GM18873 (cell line): Measurements from ENCODE around the gene MAP7D1.

ENCODE experiments used
- ATAC-seq: cut with Tn5 transposase; IDR thresholded peaks from one replicate; pipeline ENCODE4 v1.9.1; 2021; ENCODE audit warnings: mild to moderate bottlenecking, moderate library complexity, moderate number of reproducible peaks; ENCODE audit not compliant: unreplicated experiment, low FRiP score

Gene MAP7D1

DNA sequence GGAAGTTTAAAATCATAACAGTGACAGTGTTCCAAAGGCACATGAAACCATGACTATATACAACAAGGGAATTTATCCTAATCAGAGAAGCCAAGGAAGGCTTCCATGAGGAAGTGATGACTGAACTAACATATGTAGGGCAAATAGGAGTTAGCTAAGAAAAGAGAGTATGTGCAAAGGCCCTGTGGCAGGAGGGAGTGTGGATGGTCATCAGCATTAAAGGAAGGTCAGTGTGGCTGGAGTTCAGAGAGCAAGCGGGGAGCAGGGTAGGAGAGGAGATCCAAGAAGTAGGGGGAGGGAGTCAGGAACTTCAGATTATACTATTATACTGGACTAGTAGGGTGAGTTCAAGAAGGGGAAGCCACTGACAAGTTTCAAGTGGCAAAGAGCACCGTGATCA is 8.4 kb downstream of the MAP7D1 start:
- no peak for ATAC-seq

DNA sequence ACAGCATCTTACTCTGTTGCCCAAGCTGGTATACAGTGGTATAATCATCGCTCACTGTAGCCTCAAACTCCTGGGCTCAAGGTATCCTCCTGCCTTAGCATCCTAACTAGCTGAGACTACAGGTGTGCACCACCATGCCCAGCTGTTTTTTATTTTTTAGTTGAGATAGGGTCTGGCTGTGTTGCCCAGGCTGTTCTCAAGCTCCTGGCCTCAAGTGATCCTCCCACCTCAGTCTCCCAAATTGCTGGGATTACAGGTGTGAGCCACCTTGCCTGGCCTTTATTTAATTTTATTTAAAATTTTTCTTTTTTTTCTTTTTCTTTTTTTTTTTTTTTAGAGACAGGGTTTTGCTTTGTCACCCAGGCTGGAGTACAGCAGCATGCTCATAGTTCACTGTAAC is 9.2 kb downstream of the MAP7D1 start:
- ATAC-seq: no peak

DNA sequence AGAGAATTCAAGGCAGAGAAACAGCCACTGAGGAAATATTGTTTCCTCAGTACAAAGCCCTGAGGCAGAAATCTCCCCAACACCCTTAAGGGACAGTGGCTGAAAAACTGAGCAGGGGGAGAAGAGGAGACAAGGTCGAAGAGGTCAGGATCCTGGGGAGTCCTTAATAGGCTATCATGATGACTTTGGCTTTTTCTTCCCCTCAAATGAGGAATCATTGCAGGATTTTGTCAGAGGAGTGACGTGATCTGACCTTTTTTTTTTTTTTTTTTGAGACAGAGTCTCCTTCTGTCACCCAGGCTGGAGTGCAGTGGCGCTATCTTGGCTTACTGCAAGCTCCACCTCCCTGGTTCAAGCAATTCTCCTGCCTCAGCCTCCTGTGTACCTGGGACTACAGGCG is 10.2 kb downstream of the MAP7D1 start:
- ATAC-seq: no peak

DNA sequence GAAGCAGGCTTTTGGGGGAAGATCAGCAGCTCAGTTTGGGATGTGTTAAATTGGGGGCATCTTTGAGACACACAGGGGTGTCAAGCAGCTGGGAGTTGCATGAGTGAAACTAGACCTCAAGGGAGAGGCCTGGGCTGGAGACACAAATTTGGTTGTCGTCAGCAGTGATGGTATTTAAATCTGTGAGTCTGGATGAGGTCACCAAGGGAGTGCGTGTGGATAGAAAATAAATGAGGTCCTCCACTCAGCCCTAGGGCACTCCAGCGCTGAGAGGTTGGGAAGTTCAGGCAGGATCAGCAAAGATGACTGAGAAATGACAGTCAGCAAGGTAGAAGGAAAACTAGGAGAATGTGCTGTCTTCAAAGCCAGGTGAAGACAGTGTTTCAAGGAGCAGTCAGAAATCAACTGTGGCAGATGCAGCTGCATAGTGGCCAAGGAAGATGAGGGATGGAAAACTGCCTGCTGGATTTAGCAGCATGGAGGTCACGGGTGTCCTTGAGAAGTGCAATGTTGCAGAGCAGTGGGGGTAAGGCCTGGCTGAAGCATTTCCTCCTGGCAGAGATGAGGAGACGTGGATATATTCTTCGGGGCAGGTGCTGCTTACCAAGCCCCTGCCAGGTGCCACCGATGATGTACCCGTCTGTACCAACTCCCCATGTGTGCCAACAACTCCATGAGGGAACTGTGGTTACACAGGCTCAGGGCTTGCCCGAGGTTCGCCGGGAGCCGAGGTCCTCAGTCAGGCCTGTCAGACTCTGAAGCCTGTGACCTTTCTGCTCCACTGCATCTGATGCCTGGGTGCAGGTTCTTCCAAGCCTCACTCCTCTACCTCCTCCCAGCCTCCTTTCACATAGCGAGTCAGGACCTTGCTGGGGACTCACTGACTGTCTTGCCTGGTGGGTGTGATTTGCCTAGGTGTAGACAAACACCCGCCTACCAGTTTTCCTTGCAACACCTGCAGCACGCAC is 11.3 kb downstream of the MAP7D1 start:
- ATAC-seq: no peak

DNA sequence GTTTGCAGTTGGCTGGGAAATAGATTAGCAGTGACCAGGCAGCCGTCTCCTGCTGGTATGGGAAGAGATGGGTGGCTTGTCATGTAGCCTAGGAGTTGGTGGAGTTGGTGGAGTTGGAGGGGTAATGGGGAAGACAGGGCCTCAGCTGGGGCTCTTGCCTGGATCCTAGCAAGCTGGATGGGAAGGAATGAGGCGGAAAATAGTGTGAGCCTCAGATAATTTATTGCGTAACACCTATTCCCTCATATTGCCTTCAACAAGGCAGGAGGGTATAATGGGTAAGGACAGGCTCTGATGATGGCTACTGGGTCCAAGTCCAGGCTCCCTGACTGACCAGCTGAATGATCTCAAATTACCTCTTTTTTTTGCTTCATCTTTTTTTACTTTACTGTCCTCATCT is 12.6 kb downstream of the MAP7D1 start:
- ATAC-seq: no peak

DNA sequence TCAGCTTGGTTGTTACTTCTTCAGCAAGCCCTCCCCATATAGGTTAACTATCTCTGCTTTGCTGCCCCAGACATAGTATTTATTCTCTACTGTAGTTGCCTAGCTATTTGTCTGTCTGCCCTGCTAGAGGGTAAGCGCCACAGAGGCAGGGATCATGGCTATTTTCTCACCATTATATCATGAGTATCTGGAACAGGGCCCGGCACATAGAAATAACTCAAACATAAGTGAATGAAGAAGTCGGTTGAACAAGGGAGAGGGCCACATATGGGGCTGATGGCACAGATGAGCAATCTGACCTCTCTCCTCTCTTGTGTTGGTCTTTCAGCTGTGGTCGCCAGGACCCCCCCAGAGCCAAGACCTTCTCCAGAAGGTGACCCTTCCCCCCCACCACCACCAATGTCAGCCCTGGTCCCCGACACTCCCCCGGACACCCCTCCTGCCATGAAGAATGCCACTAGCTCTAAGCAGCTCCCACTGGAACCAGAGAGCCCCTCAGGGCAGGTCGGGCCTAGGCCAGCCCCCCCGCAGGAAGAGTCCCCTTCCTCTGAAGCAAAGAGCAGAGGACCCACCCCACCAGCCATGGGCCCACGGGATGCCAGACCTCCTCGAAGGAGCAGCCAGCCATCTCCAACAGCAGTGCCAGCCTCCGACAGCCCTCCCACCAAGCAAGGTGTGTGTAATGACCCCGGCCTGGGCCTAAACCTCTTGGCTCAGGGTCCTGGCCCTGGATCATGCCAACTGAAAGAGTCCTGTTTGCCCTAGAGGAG is 14.9 kb downstream of the MAP7D1 start:
- ATAC-seq: no peak

GRCh38 chr1:36172017-36172747 is 16.2 kb downstream of the MAP7D1 start:
- ATAC-seq: no peak

DNA sequence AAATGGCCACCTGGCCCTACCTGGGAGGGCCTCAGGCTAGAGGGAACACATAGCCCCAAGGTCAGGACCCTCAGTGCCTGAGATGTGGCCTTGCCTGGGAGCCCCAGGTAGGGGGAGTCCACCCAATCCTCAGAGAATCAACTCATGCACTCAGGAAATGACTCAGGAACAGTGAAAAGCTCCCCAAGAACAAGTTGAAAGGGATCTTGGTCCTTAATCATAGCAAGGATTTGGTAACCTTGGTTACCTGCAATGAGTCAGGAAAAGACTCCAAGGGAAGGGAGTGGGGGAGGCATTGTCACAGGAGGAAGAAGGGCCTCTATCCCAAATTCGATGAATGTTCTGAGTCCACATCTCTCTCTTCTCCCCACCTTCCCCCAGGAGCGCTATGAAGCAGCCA is 17.0 kb downstream of the MAP7D1 start:
- ATAC-seq: no peak

- no peak for ATAC-seq
Observed at GRCh38 chr1:36174713-36175112, 18.8 kb downstream of the MAP7D1 start.

DNA sequence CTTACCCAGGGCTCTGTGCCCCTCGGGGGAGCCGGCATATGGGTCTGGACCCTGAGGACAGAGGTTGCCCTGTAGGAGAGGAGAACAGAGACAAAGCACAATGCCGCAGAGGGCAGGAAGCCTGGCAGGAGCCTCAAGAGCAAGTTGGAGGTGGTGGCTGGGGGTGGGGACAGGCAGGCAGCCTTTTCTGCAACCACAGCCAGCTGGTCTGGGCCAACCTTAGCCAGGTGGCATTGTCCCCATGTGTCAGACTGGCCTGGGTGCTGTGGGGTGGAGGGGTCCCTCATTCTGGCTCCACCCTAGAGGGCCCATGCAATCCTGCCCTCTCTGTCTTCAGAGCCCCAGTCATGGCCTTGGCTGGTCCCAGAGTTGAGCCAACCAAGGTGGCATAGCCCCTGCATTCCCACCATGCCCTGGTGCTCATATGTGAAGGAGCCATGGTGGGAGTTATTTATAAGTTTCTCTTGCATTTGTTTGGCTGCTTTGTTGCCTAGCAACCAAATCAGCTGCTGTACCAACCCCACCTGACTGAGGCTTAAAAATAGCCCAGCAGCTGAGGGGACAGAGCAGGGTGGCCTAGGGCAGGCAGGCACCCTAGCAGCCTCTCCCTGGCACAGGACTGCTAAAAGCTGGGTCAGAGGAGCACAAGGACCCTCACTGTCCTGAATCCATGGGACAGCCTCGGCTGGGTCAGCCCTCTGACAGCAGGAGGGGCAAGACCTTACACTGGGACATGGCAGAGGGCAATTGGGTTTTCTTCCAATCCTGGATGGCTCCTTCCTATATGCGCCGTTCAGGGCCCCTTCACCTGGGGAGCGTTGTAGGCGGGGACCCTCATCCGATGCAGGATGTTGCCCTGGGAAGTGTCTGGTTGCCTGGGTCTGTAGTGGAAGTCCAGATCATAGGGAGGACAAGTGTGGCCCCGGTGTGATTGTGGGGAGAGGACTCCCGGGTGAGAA is 19.5 kb downstream of the MAP7D1 start:
- no peak for ATAC-seq

GRCh38 chr1:36176106-36176949 is 20.4 kb downstream of the MAP7D1 start:
- ATAC-seq: no peak

- ATAC-seq: no peak
Observed at GRCh38 chr1:36177589-36178431, 21.9 kb downstream of the MAP7D1 start.

DNA sequence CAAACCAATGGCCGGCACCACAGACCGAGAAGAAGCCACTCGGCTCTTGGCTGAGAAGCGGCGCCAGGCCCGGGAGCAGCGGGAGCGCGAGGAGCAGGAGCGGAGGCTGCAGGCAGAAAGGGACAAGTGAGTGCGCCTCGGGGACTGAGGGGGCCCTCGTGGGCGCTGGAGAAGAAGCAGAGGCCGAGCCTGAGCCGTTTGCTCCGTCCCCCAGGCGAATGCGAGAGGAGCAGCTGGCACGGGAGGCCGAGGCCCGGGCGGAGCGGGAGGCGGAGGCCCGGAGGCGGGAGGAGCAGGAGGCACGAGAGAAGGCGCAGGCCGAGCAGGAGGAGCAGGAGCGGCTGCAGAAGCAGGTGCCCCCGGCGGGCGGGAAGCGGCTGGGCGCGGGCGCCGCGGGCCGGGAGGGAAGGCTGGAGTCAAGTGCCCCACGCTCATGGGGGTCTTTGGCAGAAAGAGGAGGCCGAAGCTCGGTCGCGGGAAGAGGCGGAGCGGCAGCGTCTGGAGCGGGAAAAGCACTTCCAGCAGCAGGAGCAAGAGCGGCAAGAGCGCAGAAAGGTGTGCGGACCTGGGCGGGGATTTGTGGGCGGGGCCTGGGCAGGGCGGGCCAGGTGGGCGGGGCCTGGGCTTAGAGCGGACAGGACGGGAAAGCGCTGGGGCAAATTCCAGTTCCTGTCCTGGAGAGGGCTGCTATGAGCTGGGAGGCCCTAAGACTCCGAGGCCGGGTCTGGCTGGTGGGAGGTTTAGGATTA is 22.7 kb downstream of the MAP7D1 start:
- no peak for ATAC-seq

DNA sequence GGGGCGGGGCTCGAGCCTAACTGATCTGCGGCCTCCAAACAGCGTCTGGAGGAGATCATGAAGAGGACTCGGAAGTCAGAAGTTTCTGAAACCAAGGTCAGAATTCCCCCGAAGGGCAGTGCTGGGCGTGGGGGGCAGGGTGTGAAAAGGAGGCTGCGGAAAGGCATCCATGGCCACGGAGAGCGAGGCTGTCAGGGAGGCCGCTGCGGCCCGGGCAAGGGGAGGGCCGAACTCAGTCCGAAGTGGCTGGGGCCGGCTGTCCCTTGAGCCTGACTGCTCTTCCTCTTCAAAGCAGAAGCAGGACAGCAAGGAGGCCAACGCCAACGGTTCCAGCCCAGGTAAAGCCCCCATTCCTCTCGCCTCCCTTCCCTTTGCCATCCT is 23.2 kb downstream of the MAP7D1 start:
- ATAC-seq: no peak

GRCh38 chr1:36182734-36183133 is 26.8 kb downstream of the MAP7D1 start:
- ATAC-seq: no peak

DNA sequence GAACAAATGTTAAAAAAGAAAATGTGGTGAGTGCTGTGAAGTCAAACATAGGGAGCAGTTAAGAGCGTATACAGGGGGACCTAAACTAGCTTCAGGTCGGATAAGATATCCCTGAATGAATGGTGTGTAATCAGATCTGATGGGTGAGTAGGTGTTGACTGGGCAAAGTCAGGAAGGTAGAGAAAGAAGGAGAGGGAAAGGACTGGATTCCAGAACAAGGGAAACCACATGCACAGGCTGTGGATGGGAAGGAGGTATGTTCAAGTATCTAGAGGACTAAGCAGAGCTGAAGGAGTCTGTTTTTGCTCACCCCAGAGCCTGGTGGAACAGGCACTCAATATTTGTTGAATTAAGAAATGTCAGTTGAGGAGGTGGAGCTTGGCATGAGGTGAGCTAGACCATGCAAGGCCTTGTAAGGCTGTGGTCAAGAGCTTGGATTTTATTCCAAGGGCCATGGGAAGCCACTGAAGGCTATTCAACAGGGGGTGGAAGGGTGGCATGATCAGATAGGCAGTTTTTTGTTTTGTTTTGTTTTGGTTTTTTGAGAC is 27.4 kb downstream of the MAP7D1 start:
- no peak for ATAC-seq
